ENCODE measurements around the gene SLC16A4. TPM values are rescaled to one million over a fixed set of nuclear protein-coding genes. Genes with fewer than 3 reads are reported as not detected.

SLC16A4 gene
- total RNA-seq, 1 donor from 2014 or later: 9.6 TPM

GRCh38 chr1:110338309-110338885, 52.4 kb downstream of the SLC16A4 start:
- no peaks in the 10 kb centered on the region for H3K9me3 ChIP-seq
- H3K4me1 ChIP-seq: peaks cover 43% of the 10 kb centered on the region
- DNase-seq: peak; percentile 96
- peaks cover 29% of the 10 kb centered on the region for H3K36me3 ChIP-seq
- intact Hi-C loops (cut with DNase I): no loop called here
- no peaks in the 10 kb centered on the region for H3K27me3 ChIP-seq (ENCODE audit: low read depth)
- H3K4me3 ChIP-seq: peak overlapping the region; percentile 84
- peak; percentile 70 for TF ChIP-seq CTCF (IDR thresholded peaks at IDR 0.05)
- ATAC-seq: peak; percentile 92 to 94
- H3K27ac ChIP-seq: peak overlapping the region; percentile 94

GRCh38 chr1:110337704-110338308, 53.0 kb downstream of the SLC16A4 start:
- Histone ChIP-seq H3K36me3 (peaks cover 23% of the 10 kb centered on the region), H3K27me3 (ENCODE audit: low read depth) (no peaks in the 10 kb centered on the region), H3K4me3 (peak overlapping the region; percentile 84), H3K9me3 (no peaks in the 10 kb centered on the region), H3K4me1 (peaks cover 37% of the 10 kb centered on the region), H3K27ac (peak overlapping the region; percentile 94)
- TF ChIP-seq CTCF (IDR thresholded peaks at IDR 0.05): no peak
- DNase-seq: peak; percentile 76
- peak in 1 of 2 donors; percentile 15 for ATAC-seq
- intact Hi-C loops (cut with DNase I): no loop called here

- Histone ChIP-seq H3K9me3 (no peaks in the 10 kb centered on the region), H3K4me3 (no peak overlapping the region), H3K4me1 (peaks cover 23% of the 10 kb centered on the region), H3K36me3 (peaks cover 10% of the 10 kb centered on the region), H3K27me3 (ENCODE audit: low read depth) (no peaks in the 10 kb centered on the region), H3K27ac (peak overlapping the region; percentile 94)
- intact Hi-C loops (cut with DNase I): no loop called here
- no peak for TF ChIP-seq CTCF (IDR thresholded peaks at IDR 0.05)
- no peak for DNase-seq
- ATAC-seq: no peak
Observed at GRCh38 chr1:110336300-110337039, 54.4 kb downstream of the SLC16A4 start.

GRCh38 chr1:110335265-110335664, 55.6 kb downstream of the SLC16A4 start:
- Histone ChIP-seq H3K36me3 (no peaks in the 10 kb centered on the region), H3K4me1 (peaks cover 11% of the 10 kb centered on the region), H3K9me3 (no peaks in the 10 kb centered on the region), H3K27me3 (ENCODE audit: low read depth) (no peaks in the 10 kb centered on the region), H3K27ac (no peak overlapping the region), H3K4me3 (no peak overlapping the region)
- ATAC-seq: no peak
- TF ChIP-seq CTCF (IDR thresholded peaks at IDR 0.05): no peak
- intact Hi-C loops (cut with DNase I): no loop called here
- DNase-seq: no peak

GRCh38 chr1:110328700-110329099, 62.1 kb downstream of the SLC16A4 start:
- Histone ChIP-seq H3K9me3 (no peaks in the 10 kb centered on the region), H3K4me1 (no peaks in the 10 kb centered on the region), H3K27me3 (ENCODE audit: low read depth) (no peaks in the 10 kb centered on the region), H3K4me3 (no peak overlapping the region), H3K27ac (no peak overlapping the region), H3K36me3 (no peaks in the 10 kb centered on the region)
- no peak for TF ChIP-seq CTCF (IDR thresholded peaks at IDR 0.05)
- no peak for ATAC-seq
- intact Hi-C loops (cut with DNase I): no loop called here
- no peak for DNase-seq

Data from lower lobe of right lung (tissue), 2 donors.